ENCODE measurements around the gene DYNC2I2. TPM values are rescaled to one million over a fixed set of nuclear protein-coding genes. Genes with fewer than 3 reads are reported as not detected.

DYNC2I2 gene
- 43.9 TPM for total RNA-seq

GRCh38 chr9:128656416-128657343 lies at the start of gene DYNC2I2:
TSS of gene DYNC2I2 (minus strand) at chr9:128656847. CDS start at chr9:128656726, 121 bp downstream.

GRCh38 chr9:128702445-128702948 lies 45.9 kb upstream of the DYNC2I2 start, which contains the start of gene PKN3:
TSS of gene PKN3 (plus strand) at chr9:128702503. CDS start at chr9:128702916, 413 bp downstream.

GRCh38 chr9:128688501-128689292 lies 32.0 kb upstream of the DYNC2I2 start, which contains the start of gene SET:
TSS of gene SET (plus strand) at chr9:128689222. CDS start at chr9:128689583, 361 bp downstream.

Other genes starting within 250 kb of the DYNC2I2 start
- gene CERCAM, start 236.0 kb downstream of the DYNC2I2 start, total RNA-seq, result 50.6 TPM
- 39.6 TPM for gene ODF2, start 200.8 kb downstream of the DYNC2I2 start, total RNA-seq
- 29.6 TPM for gene GLE1, start 152.1 kb downstream of the DYNC2I2 start, total RNA-seq
- 528 TPM for gene SPTAN1, start 104.3 kb downstream of the DYNC2I2 start, total RNA-seq
- gene SET, start 32.4 kb upstream of the DYNC2I2 start, total RNA-seq, result 355 TPM
- gene PKN3, start 45.7 kb upstream of the DYNC2I2 start, total RNA-seq, result 8.7 TPM
- gene ZDHHC12, start 67.3 kb upstream of the DYNC2I2 start, total RNA-seq, result 10.9 TPM
- gene ZER1, start 115.1 kb upstream of the DYNC2I2 start, total RNA-seq, result 52.0 TPM
- gene TBC1D13, start 130.4 kb upstream of the DYNC2I2 start, total RNA-seq, result 16.0 TPM
- gene ENDOG, start 161.7 kb upstream of the DYNC2I2 start, total RNA-seq, result 15.3 TPM
- 28.3 TPM for gene SPOUT1, start 172.9 kb upstream of the DYNC2I2 start, total RNA-seq
- gene KYAT1, start 225.1 kb upstream of the DYNC2I2 start, total RNA-seq, result 13.0 TPM
- 36.3 TPM for gene LRRC8A, start 225.3 kb upstream of the DYNC2I2 start, total RNA-seq

Data from camera-type eye (tissue), 1 donor.